Stimulated activated CD4-positive, alpha-beta T cell treated with anti-CD3 and anti-CD28 coated beads, TNF-alpha, amount 100 ng/mL, for 4 hours (primary cell): ENCODE results near the gene ARMH4.

ENCODE experiments used
- DNase-seq, 3 experiments: peaks; one replicate each; pipeline ENCODE4 v3.0.0-alpha.2; 2020; ENCODE audit warnings: low read depth in 3 of 3

Gene ARMH4

DNA sequence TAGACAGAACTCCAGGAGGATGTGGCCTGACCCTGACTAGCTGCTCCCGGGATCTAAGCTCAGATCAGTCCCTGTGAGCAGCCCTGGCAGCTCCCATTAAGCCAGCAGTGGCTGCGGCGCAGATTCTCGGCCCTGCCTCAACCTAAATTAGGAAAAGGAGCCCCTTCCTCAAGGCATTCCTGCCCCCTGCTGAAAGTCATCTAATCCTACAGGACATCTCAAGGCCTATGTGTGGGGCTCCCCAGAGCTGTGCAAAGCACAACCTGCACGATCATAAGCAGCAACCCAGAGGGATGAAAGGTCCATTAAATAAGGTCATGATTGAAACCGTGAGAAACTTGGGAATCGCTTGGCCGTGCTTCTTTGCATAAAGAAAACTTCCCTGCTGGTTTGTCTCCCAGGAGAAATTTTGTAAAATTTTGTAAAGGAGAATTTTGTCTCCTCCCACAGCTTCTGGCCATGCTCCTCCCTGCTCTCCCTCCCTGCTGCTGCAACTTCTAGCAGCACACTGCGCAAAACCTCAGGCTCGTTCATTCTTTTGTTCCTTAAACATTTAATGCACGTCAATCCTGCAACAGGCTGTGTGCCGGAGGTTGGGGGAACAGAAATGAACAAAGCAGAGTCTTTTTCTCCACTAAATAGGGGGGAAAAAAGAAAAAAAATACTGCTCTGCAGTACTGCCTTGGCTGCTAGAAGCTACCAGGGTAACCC, 189.5 kb downstream of the ARMH4 start:
- DNase-seq = no peak

DNA sequence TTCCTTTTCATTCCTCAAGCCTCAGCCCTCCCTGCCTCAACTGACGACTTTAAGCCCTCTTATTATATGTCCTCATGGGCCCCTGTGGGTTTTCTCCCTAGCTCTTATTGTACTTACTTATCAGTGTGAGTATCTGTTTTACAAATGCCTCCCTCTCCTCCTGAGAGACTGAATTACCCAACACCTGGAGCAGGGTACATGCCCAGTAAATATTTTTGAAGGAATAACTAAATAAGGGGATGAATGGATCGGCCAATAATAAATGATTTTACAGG, 190.3 kb downstream of the ARMH4 start:
- DNase-seq = no peak

GRCh38 chr14:57960946-57961785, 190.8 kb downstream of the ARMH4 start:
- DNase-seq = no peak

DNA sequence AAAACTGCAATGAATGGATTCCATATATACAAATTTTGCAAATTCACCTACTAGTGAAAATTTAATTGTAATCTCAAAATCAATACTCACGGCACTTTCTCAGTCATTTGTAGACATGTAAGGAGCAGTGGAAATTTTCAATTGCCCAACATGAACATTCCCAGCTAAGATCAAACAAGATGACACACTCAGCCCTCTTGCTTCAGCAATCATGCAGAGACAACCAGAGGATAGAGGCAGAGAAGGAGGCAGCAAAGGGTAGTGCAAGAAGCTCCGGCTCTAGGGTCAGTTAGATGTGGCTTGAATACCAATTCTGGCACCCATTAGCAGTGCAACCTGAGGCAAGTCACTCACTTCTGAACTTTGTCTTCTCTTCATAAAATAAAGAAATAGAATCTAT, 194.6 kb downstream of the ARMH4 start:
- DNase-seq = no peak
